Mesothelial cell of epicardium (in vitro differentiated cells): ENCODE data around the gene POC1B. TPM values are rescaled to one million over a fixed set of nuclear protein-coding genes. Genes with fewer than 3 reads are reported as not detected.
A peak's percentile ranks its signal among the peaks of the same experiment; 100 is the strongest.

Experiments used
- DNase-seq, 2 experiments: peaks; one replicate each; pipeline ENCODE4 v3.0.0; 2021; ENCODE audit warnings: low spot score in 2 of 2; ENCODE audit not compliant: unreplicated experiment in 2 of 2
- H3K27ac Mint-ChIP-seq: 2 replicates; pipeline ENCODE4 v1.8.0; 2021; ENCODE audit warnings: mixed read lengths
- H3K27me3 Mint-ChIP-seq: 2 replicates; pipeline ENCODE4 v1.8.0; 2021; ENCODE audit warnings: low read depth, mixed read lengths
- H3K36me3 Mint-ChIP-seq: 2 replicates; pipeline ENCODE4 v1.8.0; 2021; ENCODE audit warnings: mixed read lengths
- H3K4me1 Mint-ChIP-seq: 2 replicates; pipeline ENCODE4 v1.8.0; 2021; ENCODE audit warnings: mixed read lengths
- H3K4me3 Mint-ChIP-seq: 2 replicates; pipeline ENCODE4 v1.8.0; 2021; ENCODE audit warnings: mild to moderate bottlenecking, moderate library complexity, mixed read lengths
- H3K9me3 Mint-ChIP-seq: 2 replicates; pipeline ENCODE4 v1.8.0; 2021; ENCODE audit warnings: mixed read lengths
- total RNA-seq: library from RNA; stranded (reverse); gene quantifications from 3 replicates; pipeline ENCODE4 v1.2.1, GENCODE V29; 2021
- TF ChIP-seq, protein P1 (sequence below): fragments of 200-600 bp; sonication (generic); IDR thresholded peaks from one replicate; pipeline ENCODE4 v1.5.0; 2021; ENCODE audit warnings: antibody characterized with exemption; ENCODE audit not compliant: unreplicated experiment

POC1B gene
- total RNA-seq, 1 donor from 2014 or later, result 12.1 TPM

DNA sequence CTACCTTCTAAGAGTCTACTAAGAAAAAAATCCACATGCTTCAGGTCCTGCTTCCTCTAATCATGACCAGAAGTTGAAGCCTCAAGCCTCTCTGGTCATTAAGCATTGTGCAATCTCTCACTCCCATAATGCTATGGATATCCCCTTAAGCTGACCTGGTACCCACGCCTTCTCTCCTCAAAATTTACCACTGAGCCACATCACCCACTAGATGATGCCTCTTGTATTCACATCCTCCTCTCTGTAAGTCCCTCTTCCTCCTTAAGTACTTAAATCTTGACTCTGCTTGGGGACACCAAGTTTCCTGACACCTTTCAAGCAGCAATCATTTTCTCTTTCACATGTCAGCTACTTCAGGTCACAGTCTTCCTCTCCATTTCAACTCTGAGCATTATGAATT is 11.1 kb downstream of the POC1B start:
- Mint-ChIP-seq H3K36me3 (no peaks in the 10 kb centered on the region), H3K4me3 (no peak overlapping the region), H3K27ac (no peak overlapping the region), H3K4me1 (no peaks in the 10 kb centered on the region), H3K27me3 (no peaks in the 10 kb centered on the region), H3K9me3 (no peaks in the 10 kb centered on the region)
- no peak for DNase-seq
- TF ChIP-seq, protein P1, sequence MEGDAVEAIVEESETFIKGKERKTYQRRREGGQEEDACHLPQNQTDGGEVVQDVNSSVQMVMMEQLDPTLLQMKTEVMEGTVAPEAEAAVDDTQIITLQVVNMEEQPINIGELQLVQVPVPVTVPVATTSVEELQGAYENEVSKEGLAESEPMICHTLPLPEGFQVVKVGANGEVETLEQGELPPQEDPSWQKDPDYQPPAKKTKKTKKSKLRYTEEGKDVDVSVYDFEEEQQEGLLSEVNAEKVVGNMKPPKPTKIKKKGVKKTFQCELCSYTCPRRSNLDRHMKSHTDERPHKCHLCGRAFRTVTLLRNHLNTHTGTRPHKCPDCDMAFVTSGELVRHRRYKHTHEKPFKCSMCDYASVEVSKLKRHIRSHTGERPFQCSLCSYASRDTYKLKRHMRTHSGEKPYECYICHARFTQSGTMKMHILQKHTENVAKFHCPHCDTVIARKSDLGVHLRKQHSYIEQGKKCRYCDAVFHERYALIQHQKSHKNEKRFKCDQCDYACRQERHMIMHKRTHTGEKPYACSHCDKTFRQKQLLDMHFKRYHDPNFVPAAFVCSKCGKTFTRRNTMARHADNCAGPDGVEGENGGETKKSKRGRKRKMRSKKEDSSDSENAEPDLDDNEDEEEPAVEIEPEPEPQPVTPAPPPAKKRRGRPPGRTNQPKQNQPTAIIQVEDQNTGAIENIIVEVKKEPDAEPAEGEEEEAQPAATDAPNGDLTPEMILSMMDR, result no peak

DNA sequence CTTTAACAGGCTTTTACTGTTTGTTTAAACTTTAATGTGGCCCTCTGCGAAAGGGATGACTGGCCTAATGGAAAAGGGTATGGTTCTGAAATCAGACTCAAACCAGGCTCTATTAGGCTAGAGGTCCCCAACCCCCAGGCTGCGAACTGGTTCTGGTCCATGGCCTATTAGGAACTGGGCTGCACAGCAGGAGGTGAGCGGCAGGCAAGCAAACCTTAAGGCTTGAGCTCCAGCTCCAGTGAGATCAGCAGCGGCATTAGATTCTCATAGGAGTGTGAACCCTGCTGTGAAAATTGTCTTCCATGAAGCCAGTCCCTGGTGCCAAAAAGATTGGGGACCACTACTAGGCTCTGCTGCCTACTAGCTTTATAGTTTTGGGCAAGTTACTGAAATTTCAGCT is 12.3 kb downstream of the POC1B start:
- Mint-ChIP-seq H3K36me3 (no peaks in the 10 kb centered on the region), H3K27me3 (no peaks in the 10 kb centered on the region), H3K9me3 (no peaks in the 10 kb centered on the region), H3K4me1 (no peaks in the 10 kb centered on the region), H3K27ac (no peak overlapping the region), H3K4me3 (no peak overlapping the region)
- TF ChIP-seq, protein P1, result no peak
- DNase-seq, result no peak

DNA sequence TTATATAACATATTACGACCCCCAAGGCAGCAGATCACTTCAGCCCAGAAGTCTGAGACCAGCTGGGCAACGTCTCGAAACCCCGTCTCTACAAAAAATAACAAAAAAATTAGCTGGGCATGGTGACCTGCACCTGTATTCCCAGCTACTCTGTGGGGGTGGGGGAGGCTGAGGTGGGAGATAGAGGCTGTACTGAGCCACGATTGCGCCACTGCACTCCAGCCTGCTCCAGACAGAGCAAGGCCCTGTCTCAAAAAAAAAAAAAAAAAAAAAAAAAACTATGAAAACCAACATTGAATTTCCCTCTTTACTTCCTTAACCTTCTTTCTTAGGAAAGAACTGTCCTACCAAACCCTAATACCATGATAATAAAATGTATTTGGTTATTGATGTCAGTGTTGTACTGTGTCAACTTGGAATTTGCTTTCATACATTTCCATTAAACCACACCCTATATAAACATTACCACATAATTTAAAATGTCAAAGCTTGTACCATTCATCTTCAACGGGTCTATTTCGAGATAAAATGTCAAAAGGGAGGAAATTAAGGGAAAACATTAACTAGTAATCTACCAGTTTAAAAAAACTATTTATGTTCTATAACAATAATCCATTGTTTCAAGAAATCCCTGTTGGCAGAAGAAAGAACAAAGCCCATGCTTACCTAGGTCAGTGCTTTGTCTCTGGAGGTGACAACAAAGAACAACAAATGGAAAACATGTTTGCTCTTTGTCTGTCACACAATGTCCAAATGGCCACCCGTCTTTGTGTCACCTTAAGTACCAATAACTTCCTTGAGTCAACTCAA is 18.6 kb downstream of the POC1B start:
- DNase-seq, result no peak
- H3K9me3 Mint-ChIP-seq, result peaks cover 4% of the 10 kb centered on the region
- TF ChIP-seq, protein P1, result no peak
- H3K36me3 Mint-ChIP-seq, result peaks cover 3% of the 10 kb centered on the region
- H3K27me3 Mint-ChIP-seq, result no peaks in the 10 kb centered on the region
- peaks cover 18% of the 10 kb centered on the region for H3K4me1 Mint-ChIP-seq
- H3K4me3 Mint-ChIP-seq, result no peak overlapping the region
- peak overlapping the region; percentile 65 for H3K27ac Mint-ChIP-seq

DNA sequence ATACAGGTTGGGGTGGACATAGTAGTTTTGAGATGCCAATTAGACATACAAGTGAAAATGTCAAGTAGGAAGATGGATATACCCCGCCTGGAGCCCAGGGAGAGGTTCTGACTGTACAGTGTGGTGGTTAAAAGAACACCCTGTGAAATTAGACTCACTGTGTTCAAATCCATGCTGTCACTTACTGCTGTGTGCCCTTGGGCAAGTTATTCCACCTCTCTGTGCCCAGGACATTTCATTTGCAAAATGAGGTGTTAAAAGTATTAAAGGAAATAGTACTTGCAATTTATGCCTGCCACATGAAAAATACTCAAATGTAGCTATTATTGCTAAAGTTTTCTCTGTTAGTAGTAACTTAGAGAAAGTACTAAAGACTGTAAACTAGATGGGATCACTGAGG is 19.8 kb downstream of the POC1B start:
- Mint-ChIP-seq H3K4me1 (peaks cover 21% of the 10 kb centered on the region), H3K36me3 (peaks cover 5% of the 10 kb centered on the region), H3K4me3 (no peak overlapping the region), H3K9me3 (peaks cover 8% of the 10 kb centered on the region), H3K27ac (peak overlapping the region; percentile 7), H3K27me3 (no peaks in the 10 kb centered on the region)
- DNase-seq, result no peak
- TF ChIP-seq, protein P1, result no peak

DNA sequence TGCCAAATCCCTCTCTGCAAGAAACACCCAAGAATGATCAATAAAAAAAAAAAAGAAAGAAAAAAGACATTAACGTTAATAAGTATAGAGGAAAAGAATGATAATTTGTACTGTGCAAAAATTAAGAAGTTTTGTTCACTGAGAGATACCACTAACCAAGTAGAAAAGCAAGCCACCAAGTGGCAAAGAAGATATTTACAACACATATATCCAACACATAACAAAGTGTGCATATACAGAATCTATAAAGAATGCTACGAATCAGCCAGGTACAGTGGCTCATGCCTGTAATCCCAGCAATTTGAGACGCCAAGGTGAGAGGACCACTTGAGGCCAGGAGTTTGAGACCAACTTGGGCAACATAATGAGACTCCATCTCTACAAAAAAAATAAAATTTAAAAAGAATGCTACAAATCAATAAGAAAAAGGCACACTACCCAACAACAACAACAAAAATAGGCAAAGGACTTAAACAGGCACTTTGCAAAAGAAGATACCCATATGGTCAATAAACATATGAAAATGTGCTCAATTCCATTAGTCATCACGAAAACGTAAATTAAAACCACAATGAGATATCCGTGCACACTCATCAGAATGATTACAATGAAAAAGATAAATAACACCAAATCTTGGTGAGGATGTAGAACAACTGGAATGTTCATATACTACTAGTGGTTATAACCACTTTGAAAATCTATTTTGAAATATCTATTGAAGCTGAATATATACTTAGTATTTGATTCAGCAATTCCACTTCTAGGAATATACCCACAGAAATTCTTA is 21.1 kb downstream of the POC1B start:
- no peak overlapping the region for H3K4me3 Mint-ChIP-seq
- no peak overlapping the region for H3K27ac Mint-ChIP-seq
- H3K27me3 Mint-ChIP-seq, result no peaks in the 10 kb centered on the region
- DNase-seq, result no peak
- H3K9me3 Mint-ChIP-seq, result peaks cover 8% of the 10 kb centered on the region
- peaks cover 9% of the 10 kb centered on the region for H3K36me3 Mint-ChIP-seq
- TF ChIP-seq, protein P1, result no peak
- H3K4me1 Mint-ChIP-seq, result peaks cover 22% of the 10 kb centered on the region
